IMR-90 (cell line): Measurements from ENCODE around the gene GALNT14. TPM values are rescaled to one million over a fixed set of nuclear protein-coding genes. Genes with fewer than 3 reads are reported as not detected.

Experiments
- ATAC-seq: fragments of 200-7000 bp; cut with Tn5 transposase; 2 replicates; pipeline ENCODE4 v1.9.1; 2020; ENCODE audit warnings: low read depth, mild to moderate bottlenecking, moderate library complexity
- BruUV-seq: library from RNA; stranded (reverse); fragments of 400-500 nt; replicated peaks from 2 replicates; lab custom pipeline; 2021; lab: Mats Ljungman, UMichigan
- CTCF ChIA-PET: fragments of 300-600 bp; formaldehyde crosslinking; extraction: SDS; loops from one replicate; lab custom pipeline; 2021; ENCODE audit warnings: antibody characterized with exemption; lab: Yijun Ruan, JAX
- POLR2A ChIA-PET: fragments of 300-600 bp; sonication (Branson Sonifier 250); formaldehyde crosslinking; loops from one replicate; lab custom pipeline; 2022; ENCODE audit warnings: antibody characterized with exemption; ENCODE audit not compliant: unreplicated experiment; lab: Charles Lee
- DNase-seq: peaks from one replicate; pipeline ENCODE4 v3.0.0; 2013
- H2AFZ ChIP-seq: replicated peaks from 2 replicates; pipeline ENCODE3; 2013; ENCODE audit warnings: low read length, mild to moderate bottlenecking; ENCODE audit not compliant: poor library complexity
- H2AK5ac ChIP-seq: 2 replicates; pipeline ENCODE4 v1.6.1; 2013; ENCODE audit warnings: low read depth, low read length, inconsistent platforms
- H2AK9ac ChIP-seq: replicated peaks from 2 replicates; pipeline ENCODE3; 2013; ENCODE audit warnings: mild to moderate bottlenecking, low read depth, low read length, moderate library complexity; ENCODE audit not compliant: poor library complexity
- H2BK120ac ChIP-seq: 2 replicates; pipeline ENCODE4 v1.6.1; 2013; ENCODE audit warnings: low read depth, low read length, inconsistent platforms
- H2BK15ac ChIP-seq: 3 replicates; pipeline ENCODE4 v1.6.1; 2013; ENCODE audit warnings: low read depth, low read length, inconsistent platforms
- H2BK20ac ChIP-seq: 2 replicates; pipeline ENCODE4 v1.6.1; 2013; ENCODE audit warnings: low read depth, mild to moderate bottlenecking, inconsistent platforms, low read length, moderate library complexity
- H2BK5ac ChIP-seq: 2 replicates; pipeline ENCODE4 v1.6.1; 2013; ENCODE audit warnings: mild to moderate bottlenecking, low read depth, low read length, inconsistent platforms; ENCODE audit not compliant: poor library complexity, severe bottlenecking
- H3K14ac ChIP-seq: replicated peaks from 2 replicates; pipeline ENCODE4 v1.6.1; 2013; ENCODE audit warnings: low read depth, low read length, inconsistent platforms
- H3K18ac ChIP-seq: 2 replicates; pipeline ENCODE4 v1.6.1; 2013; ENCODE audit warnings: low read depth, low read length, control low read depth
- H3K23ac ChIP-seq: 2 replicates; pipeline ENCODE4 v1.6.1; 2013; ENCODE audit warnings: low read depth, low read length, inconsistent platforms
- H3K27ac ChIP-seq: 2 replicates; pipeline ENCODE4 v1.5.1; 2013; ENCODE audit warnings: mild to moderate bottlenecking, control low read depth, low read length; ENCODE audit not compliant: insufficient read depth
- H3K27me3 ChIP-seq: 2 replicates; pipeline ENCODE4 v1.6.1; 2013; ENCODE audit warnings: low read length; ENCODE audit not compliant: control insufficient read depth, insufficient read depth
- H3K36me3 ChIP-seq: 2 replicates; pipeline ENCODE4 v1.6.1; 2013; ENCODE audit warnings: low read length, mixed read lengths; ENCODE audit not compliant: control insufficient read depth, insufficient read depth
- H3K4ac ChIP-seq: 2 replicates; pipeline ENCODE4 v1.6.1; 2013; ENCODE audit warnings: low read depth, low read length, inconsistent platforms
- H3K4me1 ChIP-seq: 2 replicates; pipeline ENCODE4 v1.6.1; 2013; ENCODE audit warnings: low read length, mixed read lengths; ENCODE audit not compliant: control insufficient read depth, insufficient read depth
- H3K4me2 ChIP-seq: 2 replicates; pipeline ENCODE4 v1.6.1; 2013; ENCODE audit warnings: low read depth, mild to moderate bottlenecking, control low read depth, low read length, moderate library complexity
- H3K4me3 ChIP-seq: 2 replicates; pipeline ENCODE4 v1.5.1; 2013; ENCODE audit warnings: low read depth, mild to moderate bottlenecking, control low read depth, low read length, moderate library complexity; ENCODE audit not compliant: insufficient read depth
- H3K56ac ChIP-seq: 2 replicates; pipeline ENCODE4 v1.6.1; 2013; ENCODE audit warnings: low read length, inconsistent platforms; ENCODE audit not compliant: insufficient read depth; ENCODE audit errors: extremely low read depth
- H3K79me1 ChIP-seq, 2 experiments: 2 replicates each; pipeline ENCODE4 v1.6.1; 2013; ENCODE audit warnings: low read length in 2 of 2, inconsistent platforms in 1 of 2, low read depth in 1 of 2
- H3K9ac ChIP-seq: 2 replicates; pipeline ENCODE4 v1.6.1; 2013; ENCODE audit warnings: low read depth, low read length, control low read depth
- H3K9me1 ChIP-seq: 2 replicates; pipeline ENCODE4 v1.6.1; 2013; ENCODE audit warnings: low read length, inconsistent platforms; ENCODE audit not compliant: insufficient read depth
- H3K9me3 ChIP-seq: 2 replicates; pipeline ENCODE4 v1.6.1; 2013; ENCODE audit warnings: low read length; ENCODE audit not compliant: control insufficient read depth, insufficient read depth
- H4K20me1 ChIP-seq: 2 replicates; pipeline ENCODE4 v1.6.1; 2013; ENCODE audit warnings: low read length, inconsistent platforms; ENCODE audit not compliant: insufficient read depth
- H4K5ac ChIP-seq: 2 replicates; pipeline ENCODE4 v1.6.1; 2013; ENCODE audit warnings: mild to moderate bottlenecking, low read depth, low read length, control low read depth
- H4K8ac ChIP-seq, 2 experiments: 2 replicates each; pipeline ENCODE4 v1.6.1; 2013; ENCODE audit warnings: low read depth in 2 of 2, low read length in 2 of 2, control low read depth in 1 of 2, inconsistent platforms in 1 of 2
- H4K91ac ChIP-seq: 2 replicates; pipeline ENCODE4 v1.6.1; 2013; ENCODE audit warnings: low read depth, low read length, inconsistent platforms; ENCODE audit not compliant: insufficient read depth
- BHLHE40 ChIP-seq: fragments of 150-350 bp; IDR thresholded peaks from 2 replicates; pipeline ENCODE4 v1.6.1; 2016; ENCODE audit warnings: mild to moderate bottlenecking, low read depth, low read length
- CEBPB ChIP-seq: IDR thresholded peaks from 2 replicates; pipeline ENCODE4 v1.6.1; 2012; ENCODE audit warnings: low read depth, low read length, improper control_type of control experiment
- CHD1 ChIP-seq: IDR thresholded peaks from 2 replicates; pipeline ENCODE4 v1.6.1; 2012; ENCODE audit warnings: low read depth, low read length, improper control_type of control experiment
- FOS ChIP-seq: fragments of 150-350 bp; IDR thresholded peaks from 2 replicates; pipeline ENCODE4 v1.6.1; 2016; ENCODE audit warnings: low read depth, low read length
- MAFK ChIP-seq: IDR thresholded peaks from 2 replicates; pipeline ENCODE4 v1.6.1; 2012; ENCODE audit warnings: low read depth, low read length, improper control_type of control experiment
- MAZ ChIP-seq: IDR thresholded peaks from 2 replicates; pipeline ENCODE4 v1.6.1; 2012; ENCODE audit warnings: low read depth, mild to moderate bottlenecking, low read length, improper control_type of control experiment, moderate library complexity, borderline replicate concordance
- MXI1 ChIP-seq: IDR thresholded peaks from 2 replicates; pipeline ENCODE4 v1.6.1; 2012; ENCODE audit warnings: low read depth, mild to moderate bottlenecking, low read length, moderate library complexity, borderline replicate concordance
- POLR2A ChIP-seq: IDR thresholded peaks from 2 replicates; pipeline ENCODE4 v1.6.1; 2012; ENCODE audit warnings: mild to moderate bottlenecking, low read depth, low read length
- RCOR1 ChIP-seq: IDR thresholded peaks from 2 replicates; pipeline ENCODE4 v1.6.1; 2012; ENCODE audit warnings: mild to moderate bottlenecking, low read length, improper control_type of control experiment; ENCODE audit not compliant: insufficient replicate concordance
- RFX5 ChIP-seq: IDR thresholded peaks from 2 replicates; pipeline ENCODE4 v1.8.0; 2012; ENCODE audit warnings: low read depth, mild to moderate bottlenecking, low read length, moderate library complexity
- SMC3 ChIP-seq: fragments of 150-350 bp; IDR thresholded peaks from 2 replicates; pipeline ENCODE4 v1.6.1; 2016; ENCODE audit warnings: low read depth, mild to moderate bottlenecking, antibody characterized with exemption, low read length, moderate library complexity
- WGBS, 2 experiments: methylation state at CpG; one replicate each; pipeline versions ENCODE4 v1.1.5 to v1.1.7; 2013; ENCODE audit warnings: missing lambda C conversion rate in 2 of 2; ENCODE audit not compliant: insufficient read length in 1 of 2; ENCODE audit errors: extremely low coverage in 2 of 2; 5-methylcytosine and 5-hydroxymethylcytosine counted together
- dilution Hi-C: fragments of 300-500 bp; cut with HindIII; formaldehyde crosslinking; loops from one replicate; pipeline ENCODE4 v1.14.3; 2018; ENCODE audit warnings: low sequenced_read_pairs; ENCODE audit not compliant: unreplicated experiment
- in situ Hi-C: fragments of 300-500 bp; cut with MboI; formaldehyde crosslinking; loops from 3 replicates; pipeline ENCODE4 v1.14.3; 2019; ENCODE audit warnings: low sequenced_read_pairs, inconsistent platforms, mixed read lengths
- intact Hi-C: fragments of 100-400 bp; cut with micrococcal nuclease; formaldehyde crosslinking; loops from 2 replicates; pipeline ENCODE4 v1.10.0; 2022
- polyA plus RNA-seq, 3 experiments: library from polyadenylated mRNA; depleted of rRNA; stranded (reverse); fragments of >200 nt; gene quantifications; 2 replicates each; pipeline ENCODE4 v1.2.3, GENCODE V29; 2012; ENCODE audit warnings: low replicate concordance in 1 of 3
- total RNA-seq: library from RNA; depleted of rRNA; stranded (reverse); fragments of >200 nt; gene quantifications from 2 replicates; pipeline ENCODE4 v1.2.3, GENCODE V29; 2012
- TF ChIP-seq, protein P1 (sequence below): conservative IDR thresholded peaks from 2 replicates; pipeline ENCODE4 v1.5.1; 2012; ENCODE audit warnings: mild to moderate bottlenecking, low read depth, low read length, improper control_type of control experiment
- TF ChIP-seq, protein P2 (sequence below): fragments of 150-350 bp; IDR thresholded peaks from 2 replicates; pipeline ENCODE4 v1.6.1; 2016; ENCODE audit warnings: low read depth, mild to moderate bottlenecking, low read length, moderate library complexity, borderline replicate concordance
- TF ChIP-seq, protein P3 (sequence below): fragments of 150-350 bp; IDR thresholded peaks from 2 replicates; pipeline ENCODE4 v1.6.1; 2017; ENCODE audit warnings: mild to moderate bottlenecking, antibody characterized with exemption, low read length, low read depth

The GALNT14 gene
- total and polyA plus RNA-seq, 2 of the 4 experiments (the other 2 are of a cell fraction): 0.15 to 0.18 TPM

DNA sequence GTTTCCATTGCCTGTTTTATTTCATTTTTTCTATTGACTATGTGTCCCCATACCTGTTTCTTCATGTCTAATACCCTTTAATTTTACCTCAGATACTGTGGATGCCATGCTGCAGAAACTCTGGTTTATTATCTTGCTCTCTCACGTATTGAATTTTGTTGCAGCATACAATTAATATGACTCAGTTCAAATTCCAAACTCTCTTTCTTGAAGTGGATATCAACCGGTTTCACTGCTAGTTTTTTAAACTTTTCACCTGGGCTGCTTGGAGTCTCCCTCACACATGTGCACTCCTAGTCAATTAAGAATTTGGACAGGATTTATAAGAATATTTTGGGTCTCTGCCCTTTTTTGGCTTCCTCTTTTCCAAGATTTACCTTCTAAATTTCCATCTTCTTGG is 260.4 kb downstream of the GALNT14 start:
- ChIA-PET POLR2A (no interaction called here), CTCF (no interaction called here)
- Histone ChIP-seq H3K36me3 (no peaks in the 10 kb centered on the region), H3K79me1 (no peaks in the 10 kb centered on the region), H3K9me3 (no peaks in the 10 kb centered on the region), H2BK15ac (no peak overlapping the region), H2AFZ (no peak overlapping the region), H4K91ac (no peak overlapping the region), H3K4ac (no peak overlapping the region), H3K27me3 (no peaks in the 10 kb centered on the region), H2BK120ac (no peak overlapping the region), H3K9me1 (no peaks in the 10 kb centered on the region), H3K14ac (no peak overlapping the region), H4K5ac (no peak overlapping the region), H3K27ac (no peak overlapping the region), H3K4me1 (no peaks in the 10 kb centered on the region), H2BK20ac (no peak overlapping the region), H2AK9ac (no peak overlapping the region), H3K18ac (no peak overlapping the region), H4K8ac (no peak overlapping the region), H3K56ac (no peak overlapping the region), H4K20me1 (no peaks in the 10 kb centered on the region), H3K9ac (no peak overlapping the region), H2BK5ac (no peak overlapping the region), H2AK5ac (no peak overlapping the region), H3K4me3 (no peak overlapping the region), H3K23ac (no peak overlapping the region), H3K4me2 (no peak overlapping the region)
- no peak for DNase-seq
- BruUV-seq: no TSS peak
- dilution Hi-C loops: no loop called here
- ATAC-seq: no peak
- no CpG with 5 or more reads among the region's 2 CpGs for WGBS, 2 experiments
- intact Hi-C loops: no loop called here
- in situ Hi-C loops: no loop called here
- no peak for TF ChIP-seq FOS
- no peak for TF ChIP-seq MAZ
- TF ChIP-seq BHLHE40: no peak
- no peak for TF ChIP-seq MXI1
- TF ChIP-seq, protein P1, sequence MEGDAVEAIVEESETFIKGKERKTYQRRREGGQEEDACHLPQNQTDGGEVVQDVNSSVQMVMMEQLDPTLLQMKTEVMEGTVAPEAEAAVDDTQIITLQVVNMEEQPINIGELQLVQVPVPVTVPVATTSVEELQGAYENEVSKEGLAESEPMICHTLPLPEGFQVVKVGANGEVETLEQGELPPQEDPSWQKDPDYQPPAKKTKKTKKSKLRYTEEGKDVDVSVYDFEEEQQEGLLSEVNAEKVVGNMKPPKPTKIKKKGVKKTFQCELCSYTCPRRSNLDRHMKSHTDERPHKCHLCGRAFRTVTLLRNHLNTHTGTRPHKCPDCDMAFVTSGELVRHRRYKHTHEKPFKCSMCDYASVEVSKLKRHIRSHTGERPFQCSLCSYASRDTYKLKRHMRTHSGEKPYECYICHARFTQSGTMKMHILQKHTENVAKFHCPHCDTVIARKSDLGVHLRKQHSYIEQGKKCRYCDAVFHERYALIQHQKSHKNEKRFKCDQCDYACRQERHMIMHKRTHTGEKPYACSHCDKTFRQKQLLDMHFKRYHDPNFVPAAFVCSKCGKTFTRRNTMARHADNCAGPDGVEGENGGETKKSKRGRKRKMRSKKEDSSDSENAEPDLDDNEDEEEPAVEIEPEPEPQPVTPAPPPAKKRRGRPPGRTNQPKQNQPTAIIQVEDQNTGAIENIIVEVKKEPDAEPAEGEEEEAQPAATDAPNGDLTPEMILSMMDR: no peak
- no peak for TF ChIP-seq POLR2A
- TF ChIP-seq RCOR1: no peak
- TF ChIP-seq CHD1: no peak
- TF ChIP-seq CEBPB: no peak
- no peak for TF ChIP-seq SMC3
- TF ChIP-seq, protein P2, sequence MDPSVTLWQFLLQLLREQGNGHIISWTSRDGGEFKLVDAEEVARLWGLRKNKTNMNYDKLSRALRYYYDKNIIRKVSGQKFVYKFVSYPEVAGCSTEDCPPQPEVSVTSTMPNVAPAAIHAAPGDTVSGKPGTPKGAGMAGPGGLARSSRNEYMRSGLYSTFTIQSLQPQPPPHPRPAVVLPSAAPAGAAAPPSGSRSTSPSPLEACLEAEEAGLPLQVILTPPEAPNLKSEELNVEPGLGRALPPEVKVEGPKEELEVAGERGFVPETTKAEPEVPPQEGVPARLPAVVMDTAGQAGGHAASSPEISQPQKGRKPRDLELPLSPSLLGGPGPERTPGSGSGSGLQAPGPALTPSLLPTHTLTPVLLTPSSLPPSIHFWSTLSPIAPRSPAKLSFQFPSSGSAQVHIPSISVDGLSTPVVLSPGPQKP: no peak
- TF ChIP-seq, protein P3, sequence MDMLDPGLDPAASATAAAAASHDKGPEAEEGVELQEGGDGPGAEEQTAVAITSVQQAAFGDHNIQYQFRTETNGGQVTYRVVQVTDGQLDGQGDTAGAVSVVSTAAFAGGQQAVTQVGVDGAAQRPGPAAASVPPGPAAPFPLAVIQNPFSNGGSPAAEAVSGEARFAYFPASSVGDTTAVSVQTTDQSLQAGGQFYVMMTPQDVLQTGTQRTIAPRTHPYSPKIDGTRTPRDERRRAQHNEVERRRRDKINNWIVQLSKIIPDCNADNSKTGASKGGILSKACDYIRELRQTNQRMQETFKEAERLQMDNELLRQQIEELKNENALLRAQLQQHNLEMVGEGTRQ: no peak
- no peak for TF ChIP-seq RFX5
- TF ChIP-seq MAFK: no peak
